HG03280 (cell line): ENCODE results near the gene DLG2.
"Not testable (repeated sequence)": the region's sequence is repeated elsewhere in the genome, so short reads cannot be mapped to it uniquely, and the experiment has no call there.

Experiments
- ATAC-seq: cut with Tn5 transposase; IDR thresholded peaks from one replicate; pipeline ENCODE4 v1.9.1; 2021; ENCODE audit warnings: mild to moderate bottlenecking, moderate library complexity; ENCODE audit not compliant: unreplicated experiment

DLG2 gene

GRCh38 chr11:85472953-85473352 lies 154.2 kb downstream of the DLG2 start:
- no peak for ATAC-seq

- no peak for ATAC-seq
These were observed 162.9 kb downstream of the DLG2 start for GRCh38 chr11:85464283-85464682.

- ATAC-seq, result no peak
These were observed 167.8 kb downstream of the DLG2 start for GRCh38 chr11:85459304-85459703.

- no peak for ATAC-seq
These were observed 182.7 kb downstream of the DLG2 start for GRCh38 chr11:85444479-85444878.

- no peak for ATAC-seq
These were observed 186.9 kb downstream of the DLG2 start for GRCh38 chr11:85440273-85440672.

- ATAC-seq, result no peak
These were observed 188.8 kb downstream of the DLG2 start for GRCh38 chr11:85438328-85438727.

- ATAC-seq, result no peak
These were observed 195.8 kb downstream of the DLG2 start for GRCh38 chr11:85431319-85431718.

- ATAC-seq, result no peak
These were observed 203.3 kb downstream of the DLG2 start for GRCh38 chr11:85423794-85424193.

GRCh38 chr11:85423316-85423715 lies 203.8 kb downstream of the DLG2 start:
- no peak for ATAC-seq

- no peak for ATAC-seq
These were observed 213.0 kb downstream of the DLG2 start for GRCh38 chr11:85414175-85414574.

- ATAC-seq, result no peak
These were observed 219.5 kb downstream of the DLG2 start for GRCh38 chr11:85407648-85408047.

GRCh38 chr11:85406841-85407240 lies 220.3 kb downstream of the DLG2 start:
- ATAC-seq, result no peak

- ATAC-seq, result no peak
These were observed 220.8 kb downstream of the DLG2 start for GRCh38 chr11:85406316-85406715.

GRCh38 chr11:85395515-85396055 lies 231.6 kb downstream of the DLG2 start:
- ATAC-seq, result not testable (repeated sequence)

- no peak for ATAC-seq
These were observed 232.9 kb downstream of the DLG2 start for GRCh38 chr11:85394283-85394682.

- no peak for ATAC-seq
These were observed 236.0 kb downstream of the DLG2 start for GRCh38 chr11:85391141-85391540.

- no peak for ATAC-seq
These were observed 241.6 kb downstream of the DLG2 start for GRCh38 chr11:85385547-85385946.

GRCh38 chr11:85385111-85385510 lies 242.0 kb downstream of the DLG2 start:
- no peak for ATAC-seq

GRCh38 chr11:85379066-85379465 lies 248.1 kb downstream of the DLG2 start:
- no peak for ATAC-seq

- ATAC-seq, result no peak
These were observed 249.2 kb downstream of the DLG2 start for GRCh38 chr11:85377901-85378300.

- no peak for ATAC-seq
These were observed 267.3 kb downstream of the DLG2 start for GRCh38 chr11:85359859-85360258.

- ATAC-seq, result no peak
These were observed 271.2 kb downstream of the DLG2 start for GRCh38 chr11:85355921-85356320.

GRCh38 chr11:85349539-85349938 lies 277.6 kb downstream of the DLG2 start:
- ATAC-seq, result not testable (repeated sequence)
